A673 (cell line): Measurements from ENCODE around the gene LMO7. TPM values are rescaled to one million over a fixed set of nuclear protein-coding genes. Genes with fewer than 3 reads are reported as not detected.

Source experiments
- BruUV-seq: library from RNA; stranded (reverse); fragments of 400-500 nt; replicated peaks from 2 replicates; lab custom pipeline; 2021; lab: Mats Ljungman, UMichigan
- CTCF ChIA-PET: fragments of 300-600 bp; sonication (Branson Sonifier 250); formaldehyde crosslinking; loops from one replicate; lab custom pipeline; 2022; ENCODE audit warnings: antibody characterized with exemption; lab: Charles Lee
- POLR2A ChIA-PET: fragments of 300-600 bp; sonication (Branson Sonifier 250); formaldehyde crosslinking; loops from one replicate; lab custom pipeline; 2022; ENCODE audit warnings: antibody characterized with exemption; ENCODE audit not compliant: low non-redundant PET; lab: Charles Lee
- DNase-seq: peaks from one replicate; pipeline ENCODE4 v3.0.0-alpha.2; 2015; ENCODE audit warnings: low spot score
- H3K27ac ChIP-seq: fragments of 200-600 bp; sonication (generic); 2 replicates; pipeline ENCODE4 v1.5.1; 2016; ENCODE audit warnings: mixed run types, low read depth, mild to moderate bottlenecking, mixed read lengths, antibody characterized with exemption, low read length; ENCODE audit not compliant: poor library complexity, severe bottlenecking
- H3K27me3 ChIP-seq: fragments of 200-600 bp; sonication (generic); replicated peaks from 2 replicates; pipeline ENCODE4 v1.6.1; 2017; ENCODE audit warnings: mixed run types, low read depth, mild to moderate bottlenecking, mixed read lengths, antibody characterized with exemption, low read length; ENCODE audit not compliant: insufficient read depth, poor library complexity
- H3K36me3 ChIP-seq: fragments of 200-600 bp; sonication (generic); 2 replicates; pipeline ENCODE4 v1.6.1; 2016; ENCODE audit warnings: mixed run types, mild to moderate bottlenecking, mixed read lengths, antibody characterized with exemption, low read length; ENCODE audit not compliant: insufficient read depth, poor library complexity, severe bottlenecking
- H3K4me1 ChIP-seq: fragments of 200-600 bp; sonication (generic); 2 replicates; pipeline ENCODE4 v1.6.1; 2017; ENCODE audit warnings: mixed run types, mild to moderate bottlenecking, mixed read lengths, antibody characterized with exemption, low read length; ENCODE audit not compliant: insufficient read depth, poor library complexity, severe bottlenecking
- H3K4me3 ChIP-seq: fragments of 200-600 bp; sonication (generic); 2 replicates; pipeline ENCODE4 v1.5.1; 2016; ENCODE audit warnings: low read depth, mixed run types, mild to moderate bottlenecking, mixed read lengths, low read length; ENCODE audit not compliant: poor library complexity, severe bottlenecking
- H3K9me3 ChIP-seq: fragments of 200-600 bp; sonication (generic); 2 replicates; pipeline ENCODE4 v1.6.1; 2016; ENCODE audit warnings: mixed run types, low read depth, mild to moderate bottlenecking, mixed read lengths, antibody characterized with exemption, low read length; ENCODE audit not compliant: poor library complexity, severe bottlenecking
- CTCF ChIP-seq: fragments of 300-800, 200-600 bp; sonication (generic); conservative IDR thresholded peaks from 2 replicates; pipeline ENCODE4 v1.5.1; 2017; ENCODE audit warnings: low read depth, mild to moderate bottlenecking, antibody characterized with exemption, low read length, moderate library complexity, mixed read lengths
- EZH2 ChIP-seq: fragments of 200-600 bp; sonication (generic); IDR thresholded peaks from 2 replicates; pipeline ENCODE4 v1.6.1; 2017; ENCODE audit warnings: borderline replicate concordance, low read depth, mild to moderate bottlenecking, mixed read lengths, antibody characterized with exemption, low read length; ENCODE audit not compliant: poor library complexity, severe bottlenecking
- intact Hi-C: fragments of 100-400 bp; cut with micrococcal nuclease; formaldehyde crosslinking; loops from one replicate; pipeline ENCODE4 v1.10.0; 2022; ENCODE audit not compliant: unreplicated experiment
- total RNA-seq: library from RNA; stranded (reverse); gene quantifications from 2 replicates; pipeline ENCODE4 v1.2.3, GENCODE V29; 2021

The LMO7 gene
- total RNA-seq, 1 experiment from 2014 or later: 20.3 TPM

- POLR2A ChIA-PET: no interaction called here
- BruUV-seq: no TSS peak
- Histone ChIP-seq H3K27ac (no peak overlapping the region), H3K9me3 (no peaks in the 10 kb centered on the region), H3K4me1 (no peaks in the 10 kb centered on the region), H3K27me3 (no peaks in the 10 kb centered on the region), H3K4me3 (no peak overlapping the region), H3K36me3 (no peaks in the 10 kb centered on the region)
- intact Hi-C loops: no loop called here
- TF ChIP-seq CTCF: no peak
- TF ChIP-seq EZH2: no peak
- CTCF ChIA-PET: no interaction called here
- no peak for DNase-seq
Measured at GRCh38 chr13:75645141-75645540, 9.0 kb downstream of the LMO7 start.

GRCh38 chr13:75647126-75647784, 11.1 kb downstream of the LMO7 start:
- Histone ChIP-seq H3K36me3 (no peaks in the 10 kb centered on the region), H3K4me3 (no peak overlapping the region), H3K9me3 (no peaks in the 10 kb centered on the region), H3K27me3 (no peaks in the 10 kb centered on the region), H3K27ac (no peak overlapping the region), H3K4me1 (no peaks in the 10 kb centered on the region)
- DNase-seq: no peak
- intact Hi-C loops: no loop called here
- ChIA-PET CTCF (no interaction called here), POLR2A (no interaction called here)
- BruUV-seq: no TSS peak
- TF ChIP-seq CTCF (no peak), EZH2 (no peak)

GRCh38 chr13:75648446-75648845, 12.3 kb downstream of the LMO7 start:
- ChIA-PET CTCF (no interaction called here), POLR2A (no interaction called here)
- H3K4me1 ChIP-seq: no peaks in the 10 kb centered on the region
- TF ChIP-seq CTCF (no peak), EZH2 (no peak)
- intact Hi-C loops: no loop called here
- no peak for DNase-seq
- no peaks in the 10 kb centered on the region for H3K36me3 ChIP-seq
- BruUV-seq: no TSS peak
- H3K27me3 ChIP-seq: no peaks in the 10 kb centered on the region
- H3K9me3 ChIP-seq: no peaks in the 10 kb centered on the region
- no peak overlapping the region for H3K4me3 ChIP-seq
- no peak overlapping the region for H3K27ac ChIP-seq
